K562 (cell line): ENCODE data around the gene SPRTN. TPM values are rescaled to one million over a fixed set of nuclear protein-coding genes. Genes with fewer than 3 reads are reported as not detected.

Experiments
- ATAC-seq: fragments of 200-7000 bp; cut with Tn5 transposase; 3 replicates; pipeline ENCODE4 v1.9.1; 2020; ENCODE audit warnings: moderate library complexity
- BruUV-seq: library from RNA; stranded (reverse); fragments of 400-500 nt; replicated peaks from 2 replicates; lab custom pipeline; 2021; lab: Mats Ljungman, UMichigan
- CTCF ChIA-PET: fragments of 300-600 bp; formaldehyde crosslinking; extraction: SDS; loops from one replicate; lab custom pipeline; 2021; ENCODE audit warnings: low intra/inter-chr PET ratio; lab: Yijun Ruan, JAX
- POLR2A ChIA-PET: fragments of 300-600, 350-650 bp; sonication (Branson Sonifier 250); formaldehyde crosslinking; extraction: SDS; loops from one replicate; lab custom pipeline; 2021; ENCODE audit warnings: antibody characterized with exemption, inconsistent platforms; lab: Yijun Ruan, JAX
- DNase-seq, 4 experiments: peaks; one replicate each; pipeline versions ENCODE4 v3.0.0 to v3.0.0-alpha.2; 2011 to 2018; ENCODE audit warnings: low spot score in 3 of 4, mixed read lengths in 3 of 4; ENCODE audit errors: extremely low read depth in 1 of 4
- FAIRE-seq: peaks from 2 replicates; lab custom pipeline; 2011; peaks lifted over from hg19 to GRCh38; lab: Jason Lieb, UNC
- H2AFZ ChIP-seq: 2 replicates; pipeline ENCODE4 v1.6.0; 2011; ENCODE audit warnings: low read depth, low read length, control low read depth, inconsistent platforms
- H3K27ac ChIP-seq: fragments of 200-600 bp; 3 replicates; pipeline ENCODE4 v1.8.0; 2011; ENCODE audit warnings: low read depth, mild to moderate bottlenecking, control low read depth, inconsistent platforms, low read length, moderate library complexity, mixed read lengths; ENCODE audit errors: extremely low read depth
- H3K27me3 ChIP-seq, 2 experiments: fragments of 300-600 bp in 1 of 2; 2 replicates in 1 of 2; 3 replicates in 1 of 2; pipeline versions ENCODE4 v1.6.0 to v1.8.0; 2011; ENCODE audit warnings: inconsistent platforms in 2 of 2, low read length in 2 of 2, mild to moderate bottlenecking in 1 of 2, mixed read lengths in 1 of 2, moderate library complexity in 1 of 2; ENCODE audit not compliant: control insufficient read depth in 2 of 2, insufficient read depth in 2 of 2
- H3K36me3 ChIP-seq: fragments of 300-600 bp; 3 replicates; pipeline ENCODE4 v1.8.0; 2011; ENCODE audit warnings: mild to moderate bottlenecking, low read length, inconsistent platforms; ENCODE audit not compliant: control insufficient read depth, insufficient read depth
- H3K4me1 ChIP-seq, 2 experiments: fragments of 200-600 bp in 1 of 2; replicated peaks in 1 of 2; 2 replicates in 1 of 2; 3 replicates in 1 of 2; pipeline versions ENCODE4 v1.5.1 to v1.8.0; 2011; ENCODE audit warnings: inconsistent platforms in 2 of 2, low read length in 2 of 2, mild to moderate bottlenecking in 1 of 2, mixed read lengths in 1 of 2, moderate library complexity in 1 of 2; ENCODE audit not compliant: control insufficient read depth in 2 of 2, insufficient read depth in 2 of 2
- H3K4me2 ChIP-seq: 2 replicates; pipeline ENCODE4 v1.6.1; 2011; ENCODE audit warnings: low read length, control low read depth, inconsistent platforms, mixed read lengths; ENCODE audit not compliant: insufficient read depth
- H3K4me3 ChIP-seq: fragments of 200-600 bp; sonication (generic), shearing (Covaris generic); 2 replicates; pipeline ENCODE4 v1.5.1; 2016; ENCODE audit warnings: control low read depth, inconsistent platforms
- H3K79me2 ChIP-seq: fragments of 200-600 bp; 3 replicates; pipeline ENCODE4 v1.8.0; 2011; ENCODE audit warnings: low read length, inconsistent platforms; ENCODE audit not compliant: control insufficient read depth, insufficient read depth
- H3K9ac ChIP-seq, 2 experiments: 2 replicates each; pipeline versions ENCODE4 v1.6.0 to v1.6.1; 2011; ENCODE audit warnings: low read depth in 2 of 2, low read length in 2 of 2, control low read depth in 1 of 2, inconsistent platforms in 1 of 2, mild to moderate bottlenecking in 1 of 2, mixed read lengths in 1 of 2; ENCODE audit not compliant: insufficient read depth in 1 of 2
- H3K9me1 ChIP-seq: one replicate; pipeline ENCODE4 v1.6.0; 2011; ENCODE audit warnings: inconsistent platforms, mild to moderate bottlenecking, low read length, moderate library complexity; ENCODE audit not compliant: control insufficient read depth, insufficient read depth
- H3K9me3 ChIP-seq: replicated peaks from 2 replicates; pipeline ENCODE4 v1.5.1; 2011; ENCODE audit warnings: low read depth, low read length, inconsistent platforms; ENCODE audit not compliant: control insufficient read depth, insufficient read depth
- H4K20me1 ChIP-seq: replicated peaks from 2 replicates; pipeline ENCODE4 v1.6.1; 2011; ENCODE audit warnings: low read length, inconsistent platforms, mixed read lengths; ENCODE audit not compliant: control insufficient read depth, insufficient read depth
- BRD4 ChIP-seq: fragments of 200-600 bp; sonication (generic); IDR thresholded peaks from 2 replicates; pipeline ENCODE4 v1.6.1; 2017; ENCODE audit warnings: inconsistent platforms
- EWSR1 ChIP-seq: fragments of 450-650 bp; IDR thresholded peaks from 2 replicates; pipeline ENCODE4 v1.6.1; 2018; ENCODE audit warnings: borderline replicate concordance, mild to moderate bottlenecking, low read depth, moderate library complexity; ENCODE audit not compliant: partially characterized antibody
- HEY1 ChIP-seq: fragments of 250-450 bp; sonication (Bioruptor Pico); IDR thresholded peaks from 2 replicates; pipeline ENCODE4 v1.5.0; 2020; ENCODE audit warnings: mild to moderate bottlenecking, moderate library complexity, borderline replicate concordance
- NCOA4 ChIP-seq: fragments of 450-650 bp; IDR thresholded peaks from 2 replicates; pipeline ENCODE4 v1.6.1; 2018; ENCODE audit warnings: mild to moderate bottlenecking; ENCODE audit not compliant: partially characterized antibody
- RCOR1 ChIP-seq, 2 experiments: IDR thresholded peaks; 2 replicates each; pipeline ENCODE4 v1.6.1; 2012; ENCODE audit warnings: low read depth in 2 of 2, low read length in 2 of 2, borderline replicate concordance in 1 of 2, improper control_type of control experiment in 1 of 2
- SMAD1 ChIP-seq: fragments of 150-350 bp; IDR thresholded peaks from 2 replicates; pipeline ENCODE4 v1.6.1; 2014; ENCODE audit warnings: low read length, low read depth; ENCODE audit not compliant: partially characterized antibody
- SRSF7 ChIP-seq: fragments of 200-400 bp; formaldehyde crosslinking; optimal IDR thresholded peaks from 2 replicates; pipeline ENCODE3; 2017; ENCODE audit warnings: mild to moderate bottlenecking, low read depth, low read length
- ZBTB2 ChIP-seq: fragments of 450-650 bp; IDR thresholded peaks from 2 replicates; pipeline ENCODE4 v1.6.1; 2016; ENCODE audit warnings: antibody characterized with exemption
- ZFX ChIP-seq: sonication (generic); formaldehyde crosslinking; IDR thresholded peaks from 2 replicates; pipeline ENCODE4 v1.8.0; 2022; ENCODE audit warnings: mild to moderate bottlenecking, missing genetic modification reagents, moderate library complexity
- ZNF121 ChIP-seq: sonication (generic); formaldehyde crosslinking; conservative IDR thresholded peaks from 2 replicates; pipeline ENCODE4 v1.8.0; 2022; ENCODE audit warnings: missing genetic modification reagents
- ZNF318 ChIP-seq, 2 experiments: fragments of 450-650 bp; IDR thresholded peaks; 2 replicates each; pipeline ENCODE4 v1.6.1; 2016; ENCODE audit warnings: mild to moderate bottlenecking in 2 of 2, borderline replicate concordance in 1 of 2, low read depth in 1 of 2, moderate library complexity in 1 of 2
- ZNF766 ChIP-seq: fragments of 200-800 bp; sonication (Bioruptor generic); conservative IDR thresholded peaks from 2 replicates; pipeline ENCODE4 v1.6.1; 2016; ENCODE audit warnings: missing genetic modification characterization, missing compliant biosample characterization
- WGBS: fragments of 100-300 bp; shearing (Covaris generic); methylation state at CpG from one replicate; pipeline ENCODE4 v1.1.6; 2016; ENCODE audit warnings: low coverage, mixed read lengths; ENCODE audit not compliant: insufficient coverage; ENCODE audit errors: missing lambda C conversion rate; 5-methylcytosine and 5-hydroxymethylcytosine counted together
- in situ Hi-C: fragments of 300-500 bp; cut with MboI; formaldehyde crosslinking; loops from 4 replicates; pipeline ENCODE4 v1.15.0; 2018; ENCODE audit warnings: inconsistent platforms, mixed read lengths
- intact Hi-C: fragments of 100-400 bp; cut with micrococcal nuclease; formaldehyde crosslinking; loops from 2 replicates; pipeline ENCODE4 v1.14.2; 2022
- polyA plus RNA-seq, 8 experiments: library from polyadenylated mRNA; depleted of rRNA in 4 of 8; stranded (reverse) in 5 of 8; unstranded in 3 of 8; fragments of >200 nt; fragmentation: Nextera tagmentation in 2 of 8; fragmentation: Illumina TruSeq in 1 of 8; extraction: Ambion mirVana in 2 of 8; extraction: Trizol in 1 of 8; gene quantifications; 2 replicates each; pipeline versions ENCODE4 v1.2.1 to v1.2.3, GENCODE V29; 2011 to 2014; ENCODE audit warnings: inconsistent platforms in 1 of 8, missing spikeins in 1 of 8
- total RNA-seq, 7 experiments: library from RNA; depleted of rRNA in 6 of 7; stranded (reverse); fragments of >200 nt in 6 of 7; fragmentation: Illumina TruSeq in 2 of 7; extraction: Trizol in 2 of 7; gene quantifications; 2 replicates each; pipeline versions ENCODE4 v1.2.1 to v1.2.3, GENCODE V29; 2011 to 2021; ENCODE audit warnings: low replicate concordance in 1 of 7
- TF ChIP-seq, protein P1 (sequence below): fragments of 250-450 bp; sonication (Bioruptor Pico); IDR thresholded peaks from 2 replicates; pipeline ENCODE4 v1.6.1; 2021; ENCODE audit warnings: mild to moderate bottlenecking

The SPRTN gene
- total and polyA plus RNA-seq, 9 of the 15 experiments (the other 6 are each of a cell fraction or from before 2014, with no cell fraction given) = 8.1 to 32.5 (median 21.2) TPM

DNA sequence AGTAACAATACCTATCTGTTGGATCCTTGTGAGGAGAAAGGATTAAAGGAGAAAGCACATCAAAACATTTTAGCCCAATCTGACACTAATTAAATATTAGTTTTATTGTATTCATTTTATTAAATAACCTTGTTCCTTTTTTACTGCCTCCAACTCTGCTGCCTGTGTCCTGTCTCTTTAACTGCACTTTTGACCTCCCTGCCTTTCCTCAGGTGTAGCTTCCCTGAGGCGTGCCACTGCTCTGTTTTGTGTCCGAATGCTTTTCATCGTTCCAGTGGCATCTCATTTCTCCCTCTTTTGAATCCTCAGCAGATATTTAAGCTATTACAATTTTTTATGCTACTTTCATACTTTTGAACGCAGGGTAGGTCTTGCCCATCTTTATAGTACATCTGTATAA is 10.3 kb downstream of the SPRTN start:
- BruUV-seq = no TSS peak
- Histone ChIP-seq H2AFZ (no peak overlapping the region), H3K79me2 (peaks cover 6% of the 10 kb centered on the region; the same call in 1 of the 3 replicates), H3K4me1 (no peaks in the 10 kb centered on the region; a peak in 1 of 5 replicates), H3K9me1 (no peaks in the 10 kb centered on the region), H3K27me3 (no peaks in the 10 kb centered on the region), H3K36me3 (peaks cover 72% of the 10 kb centered on the region), H3K4me2 (no peak overlapping the region), H3K9me3 (no peaks in the 10 kb centered on the region), H4K20me1 (no peaks in the 10 kb centered on the region), H3K9ac (no peak overlapping the region), H3K4me3 (no peak overlapping the region), H3K27ac (no peak overlapping the region)
- DNase-seq (no peak), ATAC-seq (no peak), FAIRE-seq (no peak)
- intact Hi-C loops (no loop called here), in situ Hi-C loops (no loop called here)
- POLR2A ChIA-PET = interaction anchor here (2.2 kb wide), 1 partner anchor 10 kb away, joined by 10 read pairs; the partner anchor contains the start of genes EXOC8 and SPRTN
- CTCF ChIA-PET = no interaction called here
- WGBS = 89% methylated on average over 4 of the region's 4 CpGs
- no peak for TF ChIP-seq EWSR1
- TF ChIP-seq ZFX = no peak
- no peak for TF ChIP-seq HEY1 (CRISPR knock-in tag)
- no peak for TF ChIP-seq BRD4
- TF ChIP-seq SRSF7 = no peak
- TF ChIP-seq SMAD1 = no peak
- TF ChIP-seq ZNF766 (CRISPR knock-in tag) = no peak
- TF ChIP-seq, protein P1, sequence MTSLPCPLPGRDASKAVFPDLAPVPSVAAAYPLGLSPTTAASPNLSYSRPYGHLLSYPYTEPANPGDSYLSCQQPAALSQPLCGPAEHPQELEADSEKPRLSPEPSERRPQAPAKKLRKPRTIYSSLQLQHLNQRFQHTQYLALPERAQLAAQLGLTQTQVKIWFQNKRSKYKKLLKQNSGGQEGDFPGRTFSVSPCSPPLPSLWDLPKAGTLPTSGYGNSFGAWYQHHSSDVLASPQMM (CRISPR knock-in tag) = no peak
- TF ChIP-seq ZNF318 (IDR thresholded peaks at IDR 0.05; ENCODE audit: borderline replicate concordance in 1 of 2, low read depth in 1 of 2) = no peak
- no peak for TF ChIP-seq ZNF121 (CRISPR knock-in tag)
- TF ChIP-seq ZBTB2 = no peak
- TF ChIP-seq RCOR1 (IDR thresholded peaks at IDR 0.05; ENCODE audit: borderline replicate concordance in 1 of 2, low read depth in 2 of 2, low read length in 2 of 2) = no peak
- no peak for TF ChIP-seq NCOA4
